Trophoblast cell (in vitro differentiated cells and primary cell): ENCODE data around the gene CALML3.

Source experiments
- DNase-seq, 2 donors: peaks; one replicate each; pipeline ENCODE4 v3.0.0-alpha.2; 2016
- H2AFZ ChIP-seq: 2 replicates; pipeline ENCODE4 v1.6.1; 2013; ENCODE audit warnings: low read length, moderate library complexity, mild to moderate bottlenecking; ENCODE audit not compliant: insufficient read depth, poor library complexity
- H2AK5ac ChIP-seq: 2 replicates; pipeline ENCODE4 v1.6.1; 2013; ENCODE audit warnings: mild to moderate bottlenecking, low read length
- H2BK120ac ChIP-seq: 2 replicates; pipeline ENCODE4 v1.6.1; 2013; ENCODE audit warnings: low read length, mild to moderate bottlenecking, moderate library complexity; ENCODE audit not compliant: insufficient read depth, poor library complexity
- H2BK12ac ChIP-seq: 2 replicates; pipeline ENCODE4 v1.6.1; 2013; ENCODE audit warnings: mild to moderate bottlenecking, low read length, moderate library complexity
- H2BK5ac ChIP-seq: 2 replicates; pipeline ENCODE4 v1.6.1; 2013; ENCODE audit warnings: low read length, low read depth, moderate library complexity, mild to moderate bottlenecking; ENCODE audit not compliant: poor library complexity
- H3K14ac ChIP-seq: 2 replicates; pipeline ENCODE4 v1.6.1; 2013; ENCODE audit warnings: mild to moderate bottlenecking, low read length
- H3K18ac ChIP-seq: 2 replicates; pipeline ENCODE4 v1.6.1; 2013; ENCODE audit warnings: mild to moderate bottlenecking, low read length
- H3K23ac ChIP-seq: 2 replicates; pipeline ENCODE4 v1.6.1; 2013; ENCODE audit warnings: low read length
- H3K27ac ChIP-seq: 2 replicates; pipeline ENCODE4 v1.5.1; 2013; ENCODE audit warnings: low read depth, mild to moderate bottlenecking, inconsistent platforms, low read length, moderate library complexity
- H3K27me3 ChIP-seq: 2 replicates; pipeline ENCODE4 v1.6.1; 2013; ENCODE audit warnings: inconsistent platforms, mild to moderate bottlenecking, low read length, moderate library complexity; ENCODE audit not compliant: insufficient read depth
- H3K36me3 ChIP-seq, 2 experiments: 1 replicate in 1 of 2; 2 replicates in 1 of 2; pipeline ENCODE4 v1.6.1; 2013; ENCODE audit warnings: low read length in 2 of 2, mild to moderate bottlenecking in 2 of 2, moderate library complexity in 1 of 2; ENCODE audit not compliant: insufficient read depth in 2 of 2, control insufficient read depth in 1 of 2
- H3K4ac ChIP-seq: 2 replicates; pipeline ENCODE4 v1.6.1; 2013; ENCODE audit warnings: low read depth, mild to moderate bottlenecking, low read length, moderate library complexity
- H3K4me1 ChIP-seq, 2 experiments: 1 replicate in 1 of 2; 2 replicates in 1 of 2; pipeline ENCODE4 v1.6.1; 2013; ENCODE audit warnings: low read length in 2 of 2, mild to moderate bottlenecking in 2 of 2, moderate library complexity in 1 of 2; ENCODE audit not compliant: insufficient read depth in 2 of 2, control insufficient read depth in 1 of 2
- H3K4me2 ChIP-seq: 2 replicates; pipeline ENCODE4 v1.6.1; 2013; ENCODE audit warnings: inconsistent platforms, mild to moderate bottlenecking, low read length, moderate library complexity
- H3K4me3 ChIP-seq: 2 replicates; pipeline ENCODE4 v1.5.1; 2013; ENCODE audit warnings: mild to moderate bottlenecking, low read depth, low read length, inconsistent platforms
- H3K79me1 ChIP-seq: one replicate; pipeline ENCODE4 v1.6.1; 2013; ENCODE audit warnings: low read length
- H3K79me2 ChIP-seq: 2 replicates; pipeline ENCODE4 v1.6.1; 2013; ENCODE audit warnings: low read length, mild to moderate bottlenecking; ENCODE audit not compliant: control insufficient read depth, insufficient read depth, poor library complexity
- H3K9ac ChIP-seq: 2 replicates; pipeline ENCODE4 v1.6.1; 2013; ENCODE audit warnings: mild to moderate bottlenecking, low read length
- H3K9me3 ChIP-seq: 2 replicates; pipeline ENCODE4 v1.6.1; 2013; ENCODE audit warnings: low read depth, mild to moderate bottlenecking, control low read depth, inconsistent platforms, low read length; ENCODE audit not compliant: insufficient read depth
- H4K12ac ChIP-seq: 2 replicates; pipeline ENCODE4 v1.6.1; 2013; ENCODE audit warnings: low read depth, mild to moderate bottlenecking, low read length, moderate library complexity
- H4K8ac ChIP-seq: 2 replicates; pipeline ENCODE4 v1.6.1; 2013; ENCODE audit warnings: low read depth, mild to moderate bottlenecking, low read length, moderate library complexity
- H4K91ac ChIP-seq: one replicate; pipeline ENCODE4 v1.6.1; 2013; ENCODE audit warnings: low read depth, mild to moderate bottlenecking, low read length, moderate library complexity
- WGBS: extraction: QIAGEN DNeasy Blood & Tissue Kit; methylation state at CpG from one replicate; pipeline ENCODE4 v1.1.7; 2013; ENCODE audit warnings: missing lambda C conversion rate; ENCODE audit not compliant: insufficient read length, insufficient coverage; ENCODE audit errors: extremely low coverage; 5-methylcytosine and 5-hydroxymethylcytosine counted together

Gene CALML3

GRCh38 chr10:5568984-5569383, 44.2 kb downstream of the CALML3 start:
- Histone ChIP-seq H4K91ac (no peak overlapping the region), H3K4ac (no peak overlapping the region), H3K18ac (no peak overlapping the region), H2AK5ac (no peak overlapping the region), H3K79me1 (peaks cover 34% of the 10 kb centered on the region), H3K27ac (no peak overlapping the region), H2BK5ac (no peak overlapping the region), H3K27me3 (no peaks in the 10 kb centered on the region), H4K8ac (no peak overlapping the region), H2BK120ac (no peak overlapping the region), H3K4me2 (no peak overlapping the region), H3K9me3 (peaks cover 1% of the 10 kb centered on the region), H3K4me1 (peaks cover 20 to 24% of the 10 kb centered on the region in 2 experiments), H3K4me3 (no peak overlapping the region), H2BK12ac (no peak overlapping the region), H3K23ac (no peak overlapping the region), H3K14ac (no peak overlapping the region), H3K79me2 (peaks cover 10% of the 10 kb centered on the region), H3K9ac (no peak overlapping the region), H2AFZ (no peak overlapping the region), H4K12ac (no peak overlapping the region), H3K36me3 (no peaks in the 10 kb centered on the region)
- no peak for DNase-seq
- 100% methylated on average over 2 of the region's 2 CpGs for WGBS

GRCh38 chr10:5569568-5569967, 44.8 kb downstream of the CALML3 start:
- no peak overlapping the region for H2BK5ac ChIP-seq
- no peak overlapping the region for H3K4me2 ChIP-seq
- no peak overlapping the region for H2AFZ ChIP-seq
- H3K4ac ChIP-seq, result no peak overlapping the region
- no peak overlapping the region for H2BK120ac ChIP-seq
- H3K18ac ChIP-seq, result no peak overlapping the region
- H4K12ac ChIP-seq, result no peak overlapping the region
- H3K23ac ChIP-seq, result no peak overlapping the region
- no peaks in the 10 kb centered on the region for H3K27me3 ChIP-seq
- peaks cover 5% of the 10 kb centered on the region for H3K79me2 ChIP-seq
- H3K36me3 ChIP-seq, result no peaks in the 10 kb centered on the region
- no peak overlapping the region for H2AK5ac ChIP-seq
- no peak for DNase-seq
- no peak overlapping the region for H4K8ac ChIP-seq
- no peak overlapping the region for H3K14ac ChIP-seq
- H3K79me1 ChIP-seq, result peaks cover 28% of the 10 kb centered on the region
- H4K91ac ChIP-seq, result peak overlapping the region; percentile 37
- no peak overlapping the region for H3K4me3 ChIP-seq
- no CpG with 5 or more reads among the region's 2 CpGs for WGBS
- peak overlapping the region; percentile 74 for H2BK12ac ChIP-seq
- peaks cover 14 to 20% of the 10 kb centered on the region in 2 experiments for H3K4me1 ChIP-seq
- H3K27ac ChIP-seq, result no peak overlapping the region
- H3K9me3 ChIP-seq, result peaks cover 1% of the 10 kb centered on the region
- H3K9ac ChIP-seq, result no peak overlapping the region

- no peaks in the 10 kb centered on the region for H3K27me3 ChIP-seq
- H3K18ac ChIP-seq, result no peak overlapping the region
- H4K12ac ChIP-seq, result no peak overlapping the region
- H3K4me2 ChIP-seq, result no peak overlapping the region
- H4K8ac ChIP-seq, result no peak overlapping the region
- H2BK5ac ChIP-seq, result no peak overlapping the region
- H3K27ac ChIP-seq, result no peak overlapping the region
- DNase-seq, result no peak
- H4K91ac ChIP-seq, result peak overlapping the region; percentile 37
- no peak overlapping the region for H3K4ac ChIP-seq
- no CpG with 5 or more reads among the region's 24 CpGs for WGBS
- H3K4me3 ChIP-seq, result no peak overlapping the region
- H3K79me1 ChIP-seq, result peaks cover 26% of the 10 kb centered on the region
- no peak overlapping the region for H3K14ac ChIP-seq
- H3K79me2 ChIP-seq, result no peaks in the 10 kb centered on the region
- H3K4me1 ChIP-seq, result peaks cover 13 to 20% of the 10 kb centered on the region in 2 experiments
- no peaks in the 10 kb centered on the region for H3K36me3 ChIP-seq
- H3K9me3 ChIP-seq, result peaks cover 1% of the 10 kb centered on the region
- H2AK5ac ChIP-seq, result peak overlapping the region; percentile 3
- no peak overlapping the region for H2AFZ ChIP-seq
- no peak overlapping the region for H3K23ac ChIP-seq
- no peak overlapping the region for H2BK120ac ChIP-seq
- peak overlapping the region; percentile 74 for H2BK12ac ChIP-seq
- no peak overlapping the region for H3K9ac ChIP-seq
These were observed 45.4 kb downstream of the CALML3 start for GRCh38 chr10:5570007-5570655.

GRCh38 chr10:5570979-5571810, 46.4 kb downstream of the CALML3 start:
- H3K14ac ChIP-seq, result peak overlapping the region; percentile 28
- WGBS, result no CpG with 5 or more reads among the region's 13 CpGs
- H3K27ac ChIP-seq, result no peak overlapping the region
- peak overlapping the region; percentile 4 for H2BK5ac ChIP-seq
- H4K12ac ChIP-seq, result no peak overlapping the region
- H3K23ac ChIP-seq, result no peak overlapping the region
- H3K9me3 ChIP-seq, result peaks cover 1% of the 10 kb centered on the region
- H3K79me2 ChIP-seq, result no peaks in the 10 kb centered on the region
- DNase-seq, result no peak
- peaks cover 22% of the 10 kb centered on the region for H3K79me1 ChIP-seq
- H3K18ac ChIP-seq, result no peak overlapping the region
- no peak overlapping the region for H2AFZ ChIP-seq
- peak overlapping the region; percentile 48 for H2BK12ac ChIP-seq
- H4K8ac ChIP-seq, result no peak overlapping the region
- peaks cover 10 to 18% of the 10 kb centered on the region in 2 experiments for H3K4me1 ChIP-seq
- no peak overlapping the region for H3K4ac ChIP-seq
- no peak overlapping the region for H3K4me2 ChIP-seq
- H2AK5ac ChIP-seq, result peak overlapping the region; percentile 32
- H4K91ac ChIP-seq, result peak overlapping the region; percentile 54
- H3K36me3 ChIP-seq, result no peaks in the 10 kb centered on the region
- H3K4me3 ChIP-seq, result no peak overlapping the region
- no peak overlapping the region for H3K9ac ChIP-seq
- peak overlapping the region; percentile 34 for H2BK120ac ChIP-seq
- H3K27me3 ChIP-seq, result no peaks in the 10 kb centered on the region
